ENCODE data around the gene KYAT1. TPM values are rescaled to one million over a fixed set of nuclear protein-coding genes. Genes with fewer than 3 reads are reported as not detected.
"Not testable (repeated sequence)": the region's sequence is repeated elsewhere in the genome, so short reads cannot be mapped to it uniquely, and the experiment has no call there.

The KYAT1 gene
- total RNA-seq, 1 donor from 2014 or later, result 10.1 TPM

GRCh38 chr9:128798896-128799295 lies 82.9 kb downstream of the KYAT1 start:
- Histone ChIP-seq H3K36me3 (ENCODE audit: insufficient read depth, low read length) (peaks cover 29% of the 10 kb centered on the region), H2AFZ (ENCODE audit: low read depth, low read length) (no peak overlapping the region), H4K20me1 (ENCODE audit: insufficient read depth, low read length) (peaks cover 4% of the 10 kb centered on the region), H3K4me1 (ENCODE audit: insufficient read depth, low read length) (no peaks in the 10 kb centered on the region), H3K4me3 (ENCODE audit: insufficient read depth, low read depth, low read length) (no peak overlapping the region), H3K9me3 (ENCODE audit: insufficient read depth, low read depth, low read length) (no peaks in the 10 kb centered on the region), H3K27ac (ENCODE audit: low read depth, low read length) (no peak overlapping the region), H3K9ac (ENCODE audit: low read length) (no peak overlapping the region), H3K27me3 (ENCODE audit: insufficient read depth, low read length) (no peaks in the 10 kb centered on the region), H3K4me2 (ENCODE audit: low read length) (no peak overlapping the region), H3K79me2 (ENCODE audit: insufficient read depth, low read length) (no peaks in the 10 kb centered on the region)
- no peaks in the 10 kb centered on the region for H3K9me3 Mint-ChIP-seq (ENCODE audit: unreplicated experiment)
- H3K4me3 Mint-ChIP-seq (ENCODE audit: unreplicated experiment), result no peak overlapping the region
- H3K36me3 Mint-ChIP-seq (ENCODE audit: low read depth, unreplicated experiment), result peaks cover 22% of the 10 kb centered on the region
- H3K4me1 Mint-ChIP-seq (ENCODE audit: low read depth, unreplicated experiment), result no peaks in the 10 kb centered on the region
- no peaks in the 10 kb centered on the region for H3K27me3 Mint-ChIP-seq (ENCODE audit: low read depth, unreplicated experiment)
- no peak for DNase-seq (ENCODE audit: low read depth)
- TF ChIP-seq EZH2 (IDR thresholded peaks at IDR 0.05; ENCODE audit: insufficient read depth, low read length), result no peak
- no peak for TF ChIP-seq CTCF (IDR thresholded peaks at IDR 0.05; ENCODE audit: insufficient read depth, low read depth, low read length)
- no peak overlapping the region for H3K27ac Mint-ChIP-seq (ENCODE audit: unreplicated experiment)
- FAIRE-seq, result no peak

- peaks cover 24% of the 10 kb centered on the region for H3K36me3 Mint-ChIP-seq (ENCODE audit: low read depth, unreplicated experiment)
- H3K27ac ChIP-seq (ENCODE audit: low read depth, low read length); FAIRE-seq; H4K20me1 ChIP-seq (ENCODE audit: insufficient read depth, low read length); H3K4me2 ChIP-seq (ENCODE audit: low read length); H3K4me1 Mint-ChIP-seq (ENCODE audit: low read depth, unreplicated experiment); H3K27ac Mint-ChIP-seq (ENCODE audit: unreplicated experiment); DNase-seq (ENCODE audit: low read depth); H3K27me3 ChIP-seq (ENCODE audit: insufficient read depth, low read length); H3K4me3 Mint-ChIP-seq (ENCODE audit: unreplicated experiment); H2AFZ ChIP-seq (ENCODE audit: low read depth, low read length); H3K9me3 ChIP-seq (ENCODE audit: insufficient read depth, low read depth, low read length); H3K9ac ChIP-seq (ENCODE audit: low read length); H3K9me3 Mint-ChIP-seq (ENCODE audit: unreplicated experiment); H3K4me3 ChIP-seq (ENCODE audit: insufficient read depth, low read depth, low read length); H3K79me2 ChIP-seq (ENCODE audit: insufficient read depth, low read length); H3K27me3 Mint-ChIP-seq (ENCODE audit: low read depth, unreplicated experiment); H3K4me1 ChIP-seq (ENCODE audit: insufficient read depth, low read length): not testable (repeated sequence)
- H3K36me3 ChIP-seq (ENCODE audit: insufficient read depth, low read length), result peaks cover 28% of the 10 kb centered on the region
Measured at GRCh38 chr9:128794961-128795360, 86.8 kb downstream of the KYAT1 start.

GRCh38 chr9:128792978-128793686 lies 88.6 kb downstream of the KYAT1 start:
- H2AFZ ChIP-seq (ENCODE audit: low read depth, low read length), result no peak overlapping the region
- Mint-ChIP-seq H3K27ac (ENCODE audit: unreplicated experiment) (no peak overlapping the region), H3K4me1 (ENCODE audit: low read depth, unreplicated experiment) (peaks cover 6% of the 10 kb centered on the region), H3K4me3 (ENCODE audit: unreplicated experiment) (no peak overlapping the region), H3K9me3 (ENCODE audit: unreplicated experiment) (no peaks in the 10 kb centered on the region), H3K36me3 (ENCODE audit: low read depth, unreplicated experiment) (peaks cover 19% of the 10 kb centered on the region), H3K27me3 (ENCODE audit: low read depth, unreplicated experiment) (no peaks in the 10 kb centered on the region)
- peaks cover 8% of the 10 kb centered on the region for H3K79me2 ChIP-seq (ENCODE audit: insufficient read depth, low read length)
- no peak overlapping the region for H3K4me3 ChIP-seq (ENCODE audit: insufficient read depth, low read depth, low read length)
- peaks cover 16% of the 10 kb centered on the region for H3K36me3 ChIP-seq (ENCODE audit: insufficient read depth, low read length)
- H3K9me3 ChIP-seq (ENCODE audit: insufficient read depth, low read depth, low read length), result no peaks in the 10 kb centered on the region
- H3K27me3 ChIP-seq (ENCODE audit: insufficient read depth, low read length), result no peaks in the 10 kb centered on the region
- H3K4me1 ChIP-seq (ENCODE audit: insufficient read depth, low read length), result peaks cover 4% of the 10 kb centered on the region
- no peak for DNase-seq (ENCODE audit: low read depth)
- TF ChIP-seq CTCF (IDR thresholded peaks at IDR 0.05; ENCODE audit: insufficient read depth, low read depth, low read length) (no peak), EZH2 (IDR thresholded peaks at IDR 0.05; ENCODE audit: insufficient read depth, low read length) (no peak)
- no peak for FAIRE-seq
- no peak overlapping the region for H3K9ac ChIP-seq (ENCODE audit: low read length)
- H4K20me1 ChIP-seq (ENCODE audit: insufficient read depth, low read length), result no peaks in the 10 kb centered on the region
- H3K27ac ChIP-seq (ENCODE audit: low read depth, low read length), result no peak overlapping the region
- no peak overlapping the region for H3K4me2 ChIP-seq (ENCODE audit: low read length)
